ENCODE data around the gene NRF1.
"Not testable (repeated sequence)": the region's sequence is repeated elsewhere in the genome, so short reads cannot be mapped to it uniquely, and the experiment has no call there.

NRF1 gene

GRCh38 chr7:129611246-129612111 lies at the start of gene NRF1:
Gene NRF1, plus strand, starts transcription at chr7:129611720. Its CDS starts 45,632 bp downstream, at chr7:129657352.
- DNase-seq = peak; percentile 91 to 94

- DNase-seq = not testable (repeated sequence)
Observed at GRCh38 chr7:129566323-129566722, 45.2 kb upstream of the NRF1 start.

- DNase-seq = no peak
Observed at GRCh38 chr7:129567377-129567776, 44.1 kb upstream of the NRF1 start.

GRCh38 chr7:129568240-129568639 lies 43.3 kb upstream of the NRF1 start:
- DNase-seq = no peak

- DNase-seq = no peak
Observed at GRCh38 chr7:129569326-129569725, 42.2 kb upstream of the NRF1 start.

GRCh38 chr7:129569811-129570215 lies 41.7 kb upstream of the NRF1 start:
- no peak for DNase-seq

GRCh38 chr7:129571201-129571600 lies 40.3 kb upstream of the NRF1 start:
- DNase-seq = no peak

GRCh38 chr7:129572205-129572604 lies 39.3 kb upstream of the NRF1 start:
- no peak for DNase-seq

GRCh38 chr7:129574487-129574886 lies 37.0 kb upstream of the NRF1 start:
- DNase-seq = no peak

- no peak for DNase-seq
Observed at GRCh38 chr7:129575699-129576098, 35.8 kb upstream of the NRF1 start.

GRCh38 chr7:129576138-129576537 lies 35.4 kb upstream of the NRF1 start:
- no peak for DNase-seq

GRCh38 chr7:129578829-129579228 lies 32.7 kb upstream of the NRF1 start:
- no peak for DNase-seq

GRCh38 chr7:129586179-129586578 lies 25.3 kb upstream of the NRF1 start:
- DNase-seq = not testable (repeated sequence)

GRCh38 chr7:129588268-129588667 lies 23.3 kb upstream of the NRF1 start:
- DNase-seq = no peak

GRCh38 chr7:129591868-129592267 lies 19.7 kb upstream of the NRF1 start:
- no peak for DNase-seq

GRCh38 chr7:129596386-129596785 lies 15.1 kb upstream of the NRF1 start:
- DNase-seq = not testable (repeated sequence)

GRCh38 chr7:129597672-129598071 lies 13.8 kb upstream of the NRF1 start:
- DNase-seq = no peak

GRCh38 chr7:129599174-129599573 lies 12.3 kb upstream of the NRF1 start:
- no peak for DNase-seq

GRCh38 chr7:129603594-129603993 lies 7.9 kb upstream of the NRF1 start:
- not testable (repeated sequence) for DNase-seq

GRCh38 chr7:129604021-129604420 lies 7.5 kb upstream of the NRF1 start:
- DNase-seq = not testable (repeated sequence)

- no peak for DNase-seq
Observed at GRCh38 chr7:129604713-129605437, 6.6 kb upstream of the NRF1 start.

GRCh38 chr7:129605960-129606614 lies 5.4 kb upstream of the NRF1 start:
- DNase-seq = no peak

GRCh38 chr7:129606803-129607202 lies 4.7 kb upstream of the NRF1 start:
- DNase-seq = no peak

Data from activated T-cell treated with anti-CD3 and anti-CD28 coated beads, Interleukin-2, amount 50 U/mL, for 48 hours (primary cell).